PC-9 (cell line): ENCODE measurements around the gene TXNRD1.

ENCODE experiments used
- EZH2 ChIP-seq: fragments of 200-600 bp; sonication (generic); IDR thresholded peaks from 2 replicates; pipeline ENCODE4 v1.8.0; 2017; ENCODE audit warnings: antibody characterized with exemption, low read depth
- TF ChIP-seq, protein P1 (sequence below): fragments of 200-600 bp; sonication (generic); conservative IDR thresholded peaks from 2 replicates; pipeline ENCODE4 v1.6.1; 2017; ENCODE audit warnings: mixed run types, antibody characterized with exemption, mild to moderate bottlenecking, moderate library complexity

DNA sequence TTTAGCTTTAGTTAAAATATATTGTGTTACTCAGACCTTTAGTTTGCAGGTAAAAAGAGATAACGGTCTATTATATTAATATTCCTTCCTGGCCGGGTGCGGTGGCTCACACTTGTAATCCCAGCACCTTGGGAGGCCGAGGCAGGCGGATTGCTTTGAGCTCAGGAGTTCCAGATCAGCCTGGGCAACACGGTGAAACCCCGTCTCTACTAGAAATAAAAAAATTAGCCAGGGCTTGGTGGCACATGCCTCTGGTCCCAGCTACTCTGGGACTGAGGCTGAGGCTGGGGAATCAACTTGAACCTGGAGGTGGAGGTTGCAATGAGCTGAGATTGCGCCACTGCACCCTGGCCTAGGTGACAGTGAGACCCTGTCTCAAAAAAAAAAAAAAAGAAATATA, 74.7 kb downstream of the TXNRD1 start:
- TF ChIP-seq EZH2 = no peak
- TF ChIP-seq, protein P1, sequence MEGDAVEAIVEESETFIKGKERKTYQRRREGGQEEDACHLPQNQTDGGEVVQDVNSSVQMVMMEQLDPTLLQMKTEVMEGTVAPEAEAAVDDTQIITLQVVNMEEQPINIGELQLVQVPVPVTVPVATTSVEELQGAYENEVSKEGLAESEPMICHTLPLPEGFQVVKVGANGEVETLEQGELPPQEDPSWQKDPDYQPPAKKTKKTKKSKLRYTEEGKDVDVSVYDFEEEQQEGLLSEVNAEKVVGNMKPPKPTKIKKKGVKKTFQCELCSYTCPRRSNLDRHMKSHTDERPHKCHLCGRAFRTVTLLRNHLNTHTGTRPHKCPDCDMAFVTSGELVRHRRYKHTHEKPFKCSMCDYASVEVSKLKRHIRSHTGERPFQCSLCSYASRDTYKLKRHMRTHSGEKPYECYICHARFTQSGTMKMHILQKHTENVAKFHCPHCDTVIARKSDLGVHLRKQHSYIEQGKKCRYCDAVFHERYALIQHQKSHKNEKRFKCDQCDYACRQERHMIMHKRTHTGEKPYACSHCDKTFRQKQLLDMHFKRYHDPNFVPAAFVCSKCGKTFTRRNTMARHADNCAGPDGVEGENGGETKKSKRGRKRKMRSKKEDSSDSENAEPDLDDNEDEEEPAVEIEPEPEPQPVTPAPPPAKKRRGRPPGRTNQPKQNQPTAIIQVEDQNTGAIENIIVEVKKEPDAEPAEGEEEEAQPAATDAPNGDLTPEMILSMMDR = no peak
